ENCODE results near the gene RARG.

The RARG gene

GRCh38 chr12:53160673-53161072 lies 71.3 kb downstream of the RARG start:
- no peak for DNase-seq
